HCT116 (cell line): ENCODE measurements around the gene RRBP1. TPM values are rescaled to one million over a fixed set of nuclear protein-coding genes. Genes with fewer than 3 reads are reported as not detected.

Source experiments
- ATAC-seq: fragments of 200-7000 bp; cut with Tn5 transposase; 2 replicates; pipeline ENCODE4 v1.9.1; 2020; ENCODE audit warnings: mild to moderate bottlenecking, moderate library complexity
- BruUV-seq: library from RNA; stranded (reverse); fragments of 400-500 nt; replicated peaks from 2 replicates; lab custom pipeline; 2021; lab: Mats Ljungman, UMichigan
- CTCF ChIA-PET: fragments of 300-600 bp; sonication (Branson Sonifier 250); formaldehyde crosslinking; loops from one replicate; lab custom pipeline; 2021; ENCODE audit warnings: antibody characterized with exemption; lab: Charles Lee
- POLR2A ChIA-PET: fragments of 300-600, 350-600 bp; sonication (Branson Sonifier 250); formaldehyde crosslinking; loops from one replicate; lab custom pipeline; 2021; ENCODE audit warnings: antibody characterized with exemption; lab: Charles Lee
- RAD21 ChIA-PET, 2 experiments: fragments of 300-600 bp; sonication (Branson Sonifier 250); formaldehyde crosslinking; loops; one replicate each; lab custom pipeline; 2023; ENCODE audit warnings: low total read pairs in 2 of 2; ENCODE audit not compliant: uncharacterized antibody in 2 of 2, unreplicated experiment in 2 of 2, low non-redundant PET in 1 of 2; lab: Charles Lee
- DNase-seq: peaks from one replicate; pipeline ENCODE4 v3.0.0-alpha.2; 2010; ENCODE audit warnings: low read depth, low spot score
- H2AFZ ChIP-seq: fragments of 200-600 bp; shearing (Covaris generic), sonication (generic); 2 replicates; pipeline ENCODE4 v1.6.1; 2017; ENCODE audit warnings: low read depth, mixed run types, mixed read lengths, antibody characterized with exemption, low read length; ENCODE audit not compliant: poor library complexity, severe bottlenecking
- H3K27ac ChIP-seq: 2 replicates; pipeline ENCODE4 v1.5.1; 2012; ENCODE audit warnings: low read depth, low read length
- H3K27me3 ChIP-seq: fragments of 200-600 bp; sonication (generic); 2 replicates; pipeline ENCODE4 v1.6.1; 2016; ENCODE audit warnings: mixed run types, low read length, mixed read lengths; ENCODE audit not compliant: insufficient read depth
- H3K36me3 ChIP-seq, 2 experiments: fragments of 200-500 bp in 1 of 2; fragments of 200-600 bp in 1 of 2; sonication (Bioruptor generic) in 1 of 2; sonication (generic) in 1 of 2; 2 replicates each; pipeline versions ENCODE4 v1.5.1 to v1.6.1; 2014 to 2016; ENCODE audit warnings: low read length in 2 of 2, inconsistent platforms in 1 of 2, mixed read lengths in 1 of 2, mixed run types in 1 of 2; ENCODE audit not compliant: insufficient read depth in 2 of 2, control insufficient read depth in 1 of 2
- H3K4me1 ChIP-seq, 2 experiments: fragments of 200-600 bp in 1 of 2; sonication (generic) in 1 of 2; 2 replicates each; pipeline versions ENCODE4 v1.5.1 to v1.6.1; 2012 to 2017; ENCODE audit warnings: low read length in 2 of 2, inconsistent platforms in 1 of 2, mild to moderate bottlenecking in 1 of 2, mixed read lengths in 1 of 2, mixed run types in 1 of 2, moderate library complexity in 1 of 2; ENCODE audit not compliant: insufficient read depth in 2 of 2, control insufficient read depth in 1 of 2
- H3K4me2 ChIP-seq: fragments of 200-600 bp; sonication (generic); 2 replicates; pipeline ENCODE4 v1.6.1; 2017; ENCODE audit warnings: mixed run types, low read length, mixed read lengths
- H3K4me3 ChIP-seq, 2 experiments: fragments of 200-600 bp in 1 of 2; sonication (generic) in 1 of 2; replicated peaks in 1 of 2; 2 replicates each; pipeline ENCODE4 v1.5.1; 2011 to 2016; ENCODE audit warnings: low read length in 2 of 2, control low read depth in 1 of 2, low read depth in 1 of 2, mild to moderate bottlenecking in 1 of 2, mixed read lengths in 1 of 2, mixed run types in 1 of 2
- H3K79me2 ChIP-seq: fragments of 200-600 bp; sonication (generic); 2 replicates; pipeline ENCODE4 v1.6.1; 2017; ENCODE audit warnings: mild to moderate bottlenecking, mixed run types, low read length, moderate library complexity, mixed read lengths; ENCODE audit not compliant: insufficient read depth
- H3K9ac ChIP-seq: fragments of 200-600 bp; sonication (generic); 2 replicates; pipeline ENCODE4 v1.6.1; 2016; ENCODE audit warnings: low read length, mixed read lengths
- H3K9me2 ChIP-seq: fragments of 200-600 bp; sonication (generic), shearing (Covaris generic); 2 replicates; pipeline ENCODE4 v1.6.1; 2017; ENCODE audit warnings: mixed run types, mild to moderate bottlenecking, moderate library complexity; ENCODE audit not compliant: insufficient read depth
- H3K9me3 ChIP-seq, 2 experiments: fragments of 200-500 bp in 1 of 2; fragments of 200-600 bp in 1 of 2; sonication (Bioruptor generic) in 1 of 2; sonication (generic) in 1 of 2; 2 replicates each; pipeline ENCODE4 v1.6.1; 2014 to 2017; ENCODE audit warnings: low read length in 2 of 2, mixed read lengths in 2 of 2, inconsistent platforms in 1 of 2, low read depth in 1 of 2, mild to moderate bottlenecking in 1 of 2, mixed run types in 1 of 2, moderate library complexity in 1 of 2; ENCODE audit not compliant: control insufficient read depth in 1 of 2, insufficient read depth in 1 of 2
- H4K20me1 ChIP-seq: fragments of 200-600 bp; sonication (generic), shearing (Covaris generic); 2 replicates; pipeline ENCODE4 v1.6.1; 2017; ENCODE audit warnings: mixed run types, mild to moderate bottlenecking, moderate library complexity; ENCODE audit not compliant: insufficient read depth
- CBX3 ChIP-seq: IDR thresholded peaks from 2 replicates; pipeline ENCODE4 v1.6.1; 2012; ENCODE audit warnings: low read depth
- EGR1 ChIP-seq: IDR thresholded peaks from 2 replicates; pipeline ENCODE4 v1.6.1; 2012; ENCODE audit warnings: low read depth
- ELF1 ChIP-seq: IDR thresholded peaks from 2 replicates; pipeline ENCODE4 v1.6.1; 2012; ENCODE audit warnings: low read depth, borderline replicate concordance
- EZH2 ChIP-seq: fragments of 200-600 bp; sonication (generic); IDR thresholded peaks from 2 replicates; pipeline ENCODE4 v1.6.1; 2017; ENCODE audit warnings: antibody characterized with exemption, mixed run types
- EZH2phosphoT487 ChIP-seq: fragments of 200-600 bp; IDR thresholded peaks from 2 replicates; pipeline ENCODE4 v1.6.1; 2018; ENCODE audit warnings: antibody characterized with exemption, borderline replicate concordance
- JUND ChIP-seq: IDR thresholded peaks from 2 replicates; pipeline ENCODE4 v1.6.1; 2012
- MAX ChIP-seq: IDR thresholded peaks from 2 replicates; pipeline ENCODE4 v1.6.1; 2012
- POLR2A ChIP-seq: IDR thresholded peaks from 2 replicates; pipeline ENCODE4 v1.7.0; 2011; ENCODE audit warnings: borderline replicate concordance; ENCODE audit not compliant: insufficient read depth, insufficient read length; ENCODE audit errors: extremely low read depth
- RAD21 ChIP-seq: IDR thresholded peaks from 2 replicates; pipeline ENCODE4 v1.6.1; 2012; ENCODE audit warnings: low read depth, mild to moderate bottlenecking
- REST ChIP-seq: IDR thresholded peaks from 2 replicates; pipeline ENCODE4 v1.6.1; 2012; ENCODE audit warnings: low read depth
- TCF7L2 ChIP-seq: IDR thresholded peaks from 2 replicates; pipeline ENCODE4 v1.7.0; 2011; ENCODE audit warnings: borderline replicate concordance, inconsistent platforms; ENCODE audit not compliant: insufficient read depth, insufficient read length; ENCODE audit errors: extremely low read depth
- YY1 ChIP-seq: IDR thresholded peaks from 2 replicates; pipeline ENCODE4 v1.6.1; 2011; ENCODE audit warnings: low read length, low read depth, moderate library complexity, mild to moderate bottlenecking; ENCODE audit not compliant: insufficient replicate concordance; ENCODE audit errors: extremely low read depth
- ZFX ChIP-seq: fragments of 450-650 bp; IDR thresholded peaks from 2 replicates; pipeline ENCODE4 v1.6.1; 2017
- intact Hi-C: fragments of 100-400 bp; cut with micrococcal nuclease; formaldehyde crosslinking; loops from 2 replicates; pipeline ENCODE4 v1.10.0; 2022
- total RNA-seq: library from RNA; stranded (reverse); gene quantifications from one replicate; pipeline ENCODE4 v1.2.1, GENCODE V29; 2021; ENCODE audit not compliant: unreplicated experiment
- TF ChIP-seq, protein P1 (sequence below): IDR thresholded peaks from 2 replicates; pipeline ENCODE4 v1.6.1; 2012

RRBP1 gene
- total RNA-seq, 1 experiment from 2014 or later, result 123 TPM

DNA sequence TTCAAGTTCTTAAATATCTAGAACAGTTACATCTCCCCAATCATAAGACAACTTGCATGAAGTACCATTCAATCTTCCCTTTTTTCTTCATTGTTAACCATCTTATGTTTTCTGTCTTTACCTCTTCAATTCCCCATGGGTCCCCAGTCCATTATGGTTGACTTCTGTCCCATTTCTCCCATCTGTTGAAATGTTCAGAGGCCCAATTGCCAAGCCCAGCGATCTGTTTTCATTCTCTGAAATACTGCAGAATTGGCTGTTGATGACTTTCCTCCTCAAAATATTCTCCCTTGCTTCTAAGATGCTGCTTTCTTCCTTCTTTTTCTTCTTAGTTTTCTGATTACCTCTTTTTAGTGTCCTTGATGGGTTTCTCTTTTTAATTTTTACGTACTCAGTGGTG lies 86.2 kb downstream of the RRBP1 start:
- Histone ChIP-seq H2AFZ (no peak overlapping the region), H3K27ac (no peak overlapping the region), H3K9ac (no peak overlapping the region), H4K20me1 (peaks cover 18% of the 10 kb centered on the region; the same call in 1 of the 2 replicates), H3K36me3 (0 out of 4 replicates have a peak, but pooled peaks cover 1 to 14% of the 10 kb centered on the region in 2 experiments), H3K4me3 (no peak overlapping the region), H3K4me1 (peaks cover 4 to 25% of the 10 kb centered on the region in 2 experiments; a peak in 3 of 4 replicates), H3K4me2 (no peak overlapping the region), H3K9me3 (no peaks in the 10 kb centered on the region), H3K9me2 (no peaks in the 10 kb centered on the region), H3K27me3 (no peaks in the 10 kb centered on the region), H3K79me2 (peaks cover 99% of the 10 kb centered on the region)
- DNase-seq, result no peak
- CTCF ChIA-PET, result no interaction called here
- ATAC-seq, result no peak
- intact Hi-C loops, result no loop called here
- TF ChIP-seq YY1 (no peak), JUND (no peak), CBX3 (no peak), MAX (no peak), ELF1 (no peak), POLR2A (no peak), EZH2phosphoT487 (no peak), EZH2 (no peak), REST (no peak), RAD21 (no peak), ZFX (no peak), TCF7L2 (no peak), EGR1 (no peak)
- TF ChIP-seq, protein P1, sequence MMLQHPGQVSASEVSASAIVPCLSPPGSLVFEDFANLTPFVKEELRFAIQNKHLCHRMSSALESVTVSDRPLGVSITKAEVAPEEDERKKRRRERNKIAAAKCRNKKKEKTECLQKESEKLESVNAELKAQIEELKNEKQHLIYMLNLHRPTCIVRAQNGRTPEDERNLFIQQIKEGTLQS, result no peak
- BruUV-seq, result no TSS peak
- RAD21 ChIA-PET, result no interaction called here
- POLR2A ChIA-PET, result no interaction called here
